GM12891 (cell line): ENCODE measurements around the gene PRDM2.

Experiments
- POLR2A ChIP-seq: IDR thresholded peaks from 2 replicates; pipeline ENCODE4 v1.6.1; 2011; ENCODE audit warnings: low read depth, low read length, control low read depth
- POLR2AphosphoS5 ChIP-seq: IDR thresholded peaks from 2 replicates; pipeline ENCODE4 v1.6.1; 2011; ENCODE audit warnings: low read depth, low read length, control low read depth
- TAF1 ChIP-seq: IDR thresholded peaks from 2 replicates; pipeline ENCODE4 v1.6.1; 2011; ENCODE audit warnings: low read depth, low read length, control low read depth

GRCh38 chr1:13699510-13699909 lies 478 bp upstream of the PRDM2 start:
- TF ChIP-seq POLR2A (no peak), TAF1 (no peak), POLR2AphosphoS5 (no peak)
